GM12878 (cell line): ENCODE results near the gene AKAP11. TPM values are rescaled to one million over a fixed set of nuclear protein-coding genes. Genes with fewer than 3 reads are reported as not detected.

Experiments used
- BCLAF1 ChIP-seq: fragments of 450-650 bp; IDR thresholded peaks from 2 replicates; pipeline ENCODE4 v1.6.1; 2017; ENCODE audit warnings: antibody characterized with exemption, mild to moderate bottlenecking, moderate library complexity
- CTCF ChIP-seq, 3 experiments: IDR thresholded peaks in 2 of 3; conservative IDR thresholded peaks in 1 of 3; 2 replicates each; pipeline ENCODE4 v1.5.1; 2011; ENCODE audit warnings: low read depth in 3 of 3, low read length in 3 of 3, mild to moderate bottlenecking in 3 of 3, control low read depth in 2 of 3, moderate library complexity in 2 of 3, inconsistent platforms in 1 of 3, mixed read lengths in 1 of 3; ENCODE audit not compliant: control insufficient read depth in 2 of 3, insufficient read depth in 1 of 3; ENCODE audit errors: extremely low read depth in 1 of 3
- KLF5 ChIP-seq: fragments of 450-650 bp; IDR thresholded peaks from 2 replicates; pipeline ENCODE4 v1.6.1; 2014; ENCODE audit warnings: mild to moderate bottlenecking; ENCODE audit not compliant: partially characterized antibody
- MLLT1 ChIP-seq: fragments of 450-650 bp; IDR thresholded peaks from 2 replicates; pipeline ENCODE4 v1.6.1; 2016; ENCODE audit warnings: mild to moderate bottlenecking
- NFXL1 ChIP-seq: fragments of 450-650 bp; IDR thresholded peaks from 2 replicates; pipeline ENCODE4 v1.6.1; 2017; ENCODE audit warnings: antibody characterized with exemption, mild to moderate bottlenecking, borderline replicate concordance
- NR2F1 ChIP-seq: fragments of 450-650 bp; conservative IDR thresholded peaks from 2 replicates; pipeline ENCODE4 v1.6.1; 2017; ENCODE audit warnings: mild to moderate bottlenecking
- PKNOX1 ChIP-seq: fragments of 450-650 bp; IDR thresholded peaks from 2 replicates; pipeline ENCODE4 v1.6.1; 2016; ENCODE audit warnings: mild to moderate bottlenecking
- POLR2A ChIP-seq: IDR thresholded peaks from 2 replicates; pipeline ENCODE4 v1.6.1; 2011; ENCODE audit warnings: low read depth, mild to moderate bottlenecking, low read length
- RB1 ChIP-seq: fragments of 450-650 bp; formaldehyde crosslinking; IDR thresholded peaks from 2 replicates; pipeline ENCODE4 v1.6.1; 2017; ENCODE audit warnings: mild to moderate bottlenecking, borderline replicate concordance
- RFX5 ChIP-seq: IDR thresholded peaks from 2 replicates; pipeline ENCODE4 v1.6.1; 2011; ENCODE audit warnings: low read depth, low read length, improper control_type of control experiment
- TAF1 ChIP-seq: IDR thresholded peaks from 2 replicates; pipeline ENCODE4 v1.6.1; 2011; ENCODE audit warnings: mild to moderate bottlenecking, low read depth, low read length, borderline replicate concordance
- ZNF622 ChIP-seq: fragments of 450-650 bp; IDR thresholded peaks from 2 replicates; pipeline ENCODE4 v1.6.1; 2017; ENCODE audit warnings: mild to moderate bottlenecking, inconsistent platforms
- polyA plus RNA-seq, 11 experiments: library from polyadenylated mRNA; depleted of rRNA in 4 of 11; unstranded in 6 of 11; stranded (reverse) in 5 of 11; fragments of >200 nt; fragmentation: Nextera tagmentation in 4 of 11; fragmentation: Illumina TruSeq in 1 of 11; extraction: Ambion mirVana in 4 of 11; extraction: Trizol in 1 of 11; gene quantifications; 1 replicate in 1 of 11; 2 replicates in 10 of 11; pipeline versions ENCODE4 v1.2.1 to v1.2.3, GENCODE V29; 2011 to 2016; ENCODE audit warnings: inconsistent platforms in 2 of 11, missing spikeins in 2 of 11, low read depth in 1 of 11
- total RNA-seq, 4 experiments: library from RNA; depleted of rRNA in 3 of 4; stranded (reverse); fragments of >200 nt in 3 of 4; fragmentation: Illumina TruSeq in 1 of 4; extraction: Trizol in 1 of 4; gene quantifications; 2 replicates each; pipeline versions ENCODE4 v1.2.1 to v1.2.3, GENCODE V29; 2013 to 2021
- TF ChIP-seq, protein P1 (sequence below): fragments of 450-650 bp; formaldehyde crosslinking; IDR thresholded peaks from 2 replicates; pipeline ENCODE4 v1.5.0; 2022; ENCODE audit warnings: mild to moderate bottlenecking, missing genetic modification characterization
- TF ChIP-seq, protein P2 (sequence below): IDR thresholded peaks from 2 replicates; pipeline ENCODE4 v1.6.1; 2012; ENCODE audit warnings: mild to moderate bottlenecking, low read depth, low read length

AKAP11 gene
- total and polyA plus RNA-seq, 10 of the 15 experiments (the other 5 are each of a cell fraction or from before 2014, with no cell fraction given), result 4.8 to 36.8 (median 17.9) TPM

- TF ChIP-seq, protein P1, sequence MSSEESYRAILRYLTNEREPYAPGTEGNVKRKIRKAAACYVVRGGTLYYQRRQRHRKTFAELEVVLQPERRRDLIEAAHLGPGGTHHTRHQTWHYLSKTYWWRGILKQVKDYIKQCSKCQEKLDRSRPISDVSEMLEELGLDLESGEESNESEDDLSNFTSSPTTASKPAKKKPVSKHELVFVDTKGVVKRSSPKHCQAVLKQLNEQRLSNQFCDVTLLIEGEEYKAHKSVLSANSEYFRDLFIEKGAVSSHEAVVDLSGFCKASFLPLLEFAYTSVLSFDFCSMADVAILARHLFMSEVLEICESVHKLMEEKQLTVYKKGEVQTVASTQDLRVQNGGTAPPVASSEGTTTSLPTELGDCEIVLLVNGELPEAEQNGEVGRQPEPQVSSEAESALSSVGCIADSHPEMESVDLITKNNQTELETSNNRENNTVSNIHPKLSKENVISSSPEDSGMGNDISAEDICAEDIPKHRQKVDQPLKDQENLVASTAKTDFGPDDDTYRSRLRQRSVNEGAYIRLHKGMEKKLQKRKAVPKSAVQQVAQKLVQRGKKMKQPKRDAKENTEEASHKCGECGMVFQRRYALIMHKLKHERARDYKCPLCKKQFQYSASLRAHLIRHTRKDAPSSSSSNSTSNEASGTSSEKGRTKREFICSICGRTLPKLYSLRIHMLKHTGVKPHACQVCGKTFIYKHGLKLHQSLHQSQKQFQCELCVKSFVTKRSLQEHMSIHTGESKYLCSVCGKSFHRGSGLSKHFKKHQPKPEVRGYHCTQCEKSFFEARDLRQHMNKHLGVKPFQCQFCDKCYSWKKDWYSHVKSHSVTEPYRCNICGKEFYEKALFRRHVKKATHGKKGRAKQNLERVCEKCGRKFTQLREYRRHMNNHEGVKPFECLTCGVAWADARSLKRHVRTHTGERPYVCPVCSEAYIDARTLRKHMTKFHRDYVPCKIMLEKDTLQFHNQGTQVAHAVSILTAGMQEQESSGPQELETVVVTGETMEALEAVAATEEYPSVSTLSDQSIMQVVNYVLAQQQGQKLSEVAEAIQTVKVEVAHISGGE (CRISPR knock-in tag), result no peak
- TF ChIP-seq, protein P2, sequence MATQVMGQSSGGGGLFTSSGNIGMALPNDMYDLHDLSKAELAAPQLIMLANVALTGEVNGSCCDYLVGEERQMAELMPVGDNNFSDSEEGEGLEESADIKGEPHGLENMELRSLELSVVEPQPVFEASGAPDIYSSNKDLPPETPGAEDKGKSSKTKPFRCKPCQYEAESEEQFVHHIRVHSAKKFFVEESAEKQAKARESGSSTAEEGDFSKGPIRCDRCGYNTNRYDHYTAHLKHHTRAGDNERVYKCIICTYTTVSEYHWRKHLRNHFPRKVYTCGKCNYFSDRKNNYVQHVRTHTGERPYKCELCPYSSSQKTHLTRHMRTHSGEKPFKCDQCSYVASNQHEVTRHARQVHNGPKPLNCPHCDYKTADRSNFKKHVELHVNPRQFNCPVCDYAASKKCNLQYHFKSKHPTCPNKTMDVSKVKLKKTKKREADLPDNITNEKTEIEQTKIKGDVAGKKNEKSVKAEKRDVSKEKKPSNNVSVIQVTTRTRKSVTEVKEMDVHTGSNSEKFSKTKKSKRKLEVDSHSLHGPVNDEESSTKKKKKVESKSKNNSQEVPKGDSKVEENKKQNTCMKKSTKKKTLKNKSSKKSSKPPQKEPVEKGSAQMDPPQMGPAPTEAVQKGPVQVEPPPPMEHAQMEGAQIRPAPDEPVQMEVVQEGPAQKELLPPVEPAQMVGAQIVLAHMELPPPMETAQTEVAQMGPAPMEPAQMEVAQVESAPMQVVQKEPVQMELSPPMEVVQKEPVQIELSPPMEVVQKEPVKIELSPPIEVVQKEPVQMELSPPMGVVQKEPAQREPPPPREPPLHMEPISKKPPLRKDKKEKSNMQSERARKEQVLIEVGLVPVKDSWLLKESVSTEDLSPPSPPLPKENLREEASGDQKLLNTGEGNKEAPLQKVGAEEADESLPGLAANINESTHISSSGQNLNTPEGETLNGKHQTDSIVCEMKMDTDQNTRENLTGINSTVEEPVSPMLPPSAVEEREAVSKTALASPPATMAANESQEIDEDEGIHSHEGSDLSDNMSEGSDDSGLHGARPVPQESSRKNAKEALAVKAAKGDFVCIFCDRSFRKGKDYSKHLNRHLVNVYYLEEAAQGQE, result no peak
- no peak for TF ChIP-seq KLF5
- TF ChIP-seq RB1, result no peak
- no peak for TF ChIP-seq BCLAF1
- TF ChIP-seq POLR2A, result peak; percentile 82
- TF ChIP-seq RFX5, result no peak
- TF ChIP-seq TAF1, result no peak; the same call in 1 of the 2 replicates
- peak; percentile 32; the same call in 1 of the 2 replicates for TF ChIP-seq PKNOX1
- TF ChIP-seq NFXL1, result no peak; the same call in 1 of the 2 replicates
- no peak for TF ChIP-seq NR2F1
- TF ChIP-seq CTCF (IDR thresholded peaks at IDR 0.05 in 2 of 3, conservative IDR thresholded peaks at IDR 0.05 in 1 of 3; ENCODE audit: control insufficient read depth in 2 of 3, extremely low read depth in 1 of 3, insufficient read depth in 1 of 3, low read depth in 3 of 3, low read length in 3 of 3), result no peak
- no peak for TF ChIP-seq ZNF622
- peak; percentile 39; the same call in 1 of the 2 replicates for TF ChIP-seq MLLT1
Measured at GRCh38 chr13:42272115-42272803, at the start of gene AKAP11 (continued).
